ENCODE results near the gene ATF5.

DNA sequence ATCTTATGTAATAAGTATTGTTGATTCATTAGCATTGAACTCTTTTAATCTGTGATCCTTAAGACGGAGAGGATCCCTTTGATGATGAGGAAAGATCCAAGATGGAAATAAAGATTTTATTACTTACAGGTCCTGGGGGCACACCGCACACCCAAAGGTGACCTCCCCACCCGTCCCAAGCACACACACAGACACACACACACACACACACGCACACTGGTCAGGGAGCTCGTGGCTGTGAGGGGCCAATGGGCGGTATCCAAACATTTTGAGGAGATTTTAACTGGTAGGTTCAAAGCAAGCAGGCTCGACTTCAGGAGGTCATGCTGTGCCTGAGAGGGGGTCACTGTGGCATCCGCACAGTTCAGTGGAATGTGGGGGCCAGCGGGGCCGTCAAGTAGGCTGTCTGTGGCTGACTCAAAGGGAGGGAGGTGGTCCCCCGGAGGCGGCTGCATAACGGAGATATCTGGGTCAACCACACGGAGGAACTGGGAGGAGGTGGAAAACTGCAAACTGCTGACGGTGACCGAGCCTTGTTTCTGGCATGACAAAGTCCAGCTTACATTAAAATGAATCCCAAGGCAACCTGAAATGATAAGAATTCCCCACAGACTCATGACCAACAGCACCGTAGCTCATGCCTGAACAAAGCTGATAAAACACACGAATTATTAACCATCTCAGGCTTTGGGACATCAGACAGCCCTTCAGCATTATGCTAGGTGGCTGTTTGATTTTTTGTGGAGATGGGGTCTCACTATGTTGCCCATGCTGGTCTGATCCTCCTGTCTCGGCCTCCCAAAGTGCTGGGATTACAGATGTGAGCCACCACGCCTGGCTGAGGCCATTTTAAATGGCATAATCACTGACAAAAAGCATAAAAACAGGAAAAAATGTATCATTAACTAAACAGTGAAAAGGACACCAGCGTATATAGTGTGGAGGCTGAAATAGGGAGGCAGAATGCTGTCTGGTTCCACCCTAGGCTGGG lies 52.9 kb downstream of the ATF5 start:
- TF ChIP-seq, protein P1, sequence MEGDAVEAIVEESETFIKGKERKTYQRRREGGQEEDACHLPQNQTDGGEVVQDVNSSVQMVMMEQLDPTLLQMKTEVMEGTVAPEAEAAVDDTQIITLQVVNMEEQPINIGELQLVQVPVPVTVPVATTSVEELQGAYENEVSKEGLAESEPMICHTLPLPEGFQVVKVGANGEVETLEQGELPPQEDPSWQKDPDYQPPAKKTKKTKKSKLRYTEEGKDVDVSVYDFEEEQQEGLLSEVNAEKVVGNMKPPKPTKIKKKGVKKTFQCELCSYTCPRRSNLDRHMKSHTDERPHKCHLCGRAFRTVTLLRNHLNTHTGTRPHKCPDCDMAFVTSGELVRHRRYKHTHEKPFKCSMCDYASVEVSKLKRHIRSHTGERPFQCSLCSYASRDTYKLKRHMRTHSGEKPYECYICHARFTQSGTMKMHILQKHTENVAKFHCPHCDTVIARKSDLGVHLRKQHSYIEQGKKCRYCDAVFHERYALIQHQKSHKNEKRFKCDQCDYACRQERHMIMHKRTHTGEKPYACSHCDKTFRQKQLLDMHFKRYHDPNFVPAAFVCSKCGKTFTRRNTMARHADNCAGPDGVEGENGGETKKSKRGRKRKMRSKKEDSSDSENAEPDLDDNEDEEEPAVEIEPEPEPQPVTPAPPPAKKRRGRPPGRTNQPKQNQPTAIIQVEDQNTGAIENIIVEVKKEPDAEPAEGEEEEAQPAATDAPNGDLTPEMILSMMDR (IDR thresholded peaks at IDR 0.05): no peak
- TF ChIP-seq ZFX (IDR thresholded peaks at IDR 0.05; ENCODE audit: borderline replicate concordance): no peak
